HG02623 (cell line): Measurements from ENCODE around the gene SLC25A18.
"Not testable (repeated sequence)": the region's sequence is repeated elsewhere in the genome, so short reads cannot be mapped to it uniquely, and the experiment has no call there.

Experiments used
- ATAC-seq: cut with Tn5 transposase; IDR thresholded peaks from one replicate; pipeline ENCODE4 v1.9.1; 2021; ENCODE audit warnings: moderate library complexity; ENCODE audit not compliant: unreplicated experiment

Gene SLC25A18

GRCh38 chr22:17562906-17563870 is at the start of gene SLC25A18:
Gene SLC25A18, plus strand, starts transcription at chr22:17563498. Its CDS starts 16,447 bp downstream, at chr22:17579945.
- no peak for ATAC-seq

- ATAC-seq: no peak
These were observed 49.7 kb upstream of the SLC25A18 start for GRCh38 chr22:17513612-17514011.

GRCh38 chr22:17514084-17514483 is 49.2 kb upstream of the SLC25A18 start:
- ATAC-seq: no peak

- no peak for ATAC-seq
These were observed 44.9 kb upstream of the SLC25A18 start for GRCh38 chr22:17518406-17518805.

- not testable (repeated sequence) for ATAC-seq
These were observed 41.3 kb upstream of the SLC25A18 start for GRCh38 chr22:17521971-17522370.

- ATAC-seq: no peak
These were observed 39.4 kb upstream of the SLC25A18 start for GRCh38 chr22:17523925-17524324.

GRCh38 chr22:17536269-17536668 is 27.0 kb upstream of the SLC25A18 start:
- ATAC-seq: no peak

- ATAC-seq: no peak
These were observed 26.1 kb upstream of the SLC25A18 start for GRCh38 chr22:17537155-17537554.

GRCh38 chr22:17540481-17540880 is 22.8 kb upstream of the SLC25A18 start:
- ATAC-seq: no peak

GRCh38 chr22:17541476-17541875 is 21.8 kb upstream of the SLC25A18 start:
- no peak for ATAC-seq

GRCh38 chr22:17542452-17542851 is 20.8 kb upstream of the SLC25A18 start:
- no peak for ATAC-seq

- ATAC-seq: no peak
These were observed 15.1 kb upstream of the SLC25A18 start for GRCh38 chr22:17548010-17548755.

GRCh38 chr22:17548756-17549035 is 14.6 kb upstream of the SLC25A18 start:
- no peak for ATAC-seq

GRCh38 chr22:17549183-17549582 is 14.1 kb upstream of the SLC25A18 start:
- no peak for ATAC-seq

GRCh38 chr22:17549655-17550054 is 13.6 kb upstream of the SLC25A18 start:
- no peak for ATAC-seq

GRCh38 chr22:17552737-17553136 is 10.6 kb upstream of the SLC25A18 start:
- no peak for ATAC-seq

- ATAC-seq: no peak
These were observed 8.5 kb upstream of the SLC25A18 start for GRCh38 chr22:17554814-17555213.

GRCh38 chr22:17559188-17559587 is 4.1 kb upstream of the SLC25A18 start:
- no peak for ATAC-seq

- no peak for ATAC-seq
These were observed 666 bp downstream of the SLC25A18 start for GRCh38 chr22:17563936-17564391.

GRCh38 chr22:17566016-17566687 is 2.9 kb downstream of the SLC25A18 start:
- not testable (repeated sequence) for ATAC-seq

GRCh38 chr22:17566776-17567175 is 3.5 kb downstream of the SLC25A18 start:
- no peak for ATAC-seq
